Measurements from ENCODE around the gene MYO7A.

Gene MYO7A

GRCh38 chr11:77165066-77165465, 37.0 kb downstream of the MYO7A start:
- DNase-seq (ENCODE audit: low read depth, low spot score), result no peak

- no peak for DNase-seq (ENCODE audit: low read depth, low spot score)
Measured at GRCh38 chr11:77166021-77166420, 38.0 kb downstream of the MYO7A start.

GRCh38 chr11:77167111-77167626, 39.1 kb downstream of the MYO7A start:
- DNase-seq (ENCODE audit: low read depth, low spot score), result no peak

GRCh38 chr11:77167791-77168190, 39.7 kb downstream of the MYO7A start:
- no peak for DNase-seq (ENCODE audit: low read depth, low spot score)

GRCh38 chr11:77170107-77170506, 42.1 kb downstream of the MYO7A start:
- DNase-seq (ENCODE audit: low read depth, low spot score), result no peak

- no peak for DNase-seq (ENCODE audit: low read depth, low spot score)
Measured at GRCh38 chr11:77171254-77171653, 43.2 kb downstream of the MYO7A start.

GRCh38 chr11:77171885-77172665, 44.0 kb downstream of the MYO7A start:
- no peak for DNase-seq (ENCODE audit: low read depth, low spot score)

- no peak for DNase-seq (ENCODE audit: low read depth, low spot score)
Measured at GRCh38 chr11:77172666-77172982, 44.6 kb downstream of the MYO7A start.

GRCh38 chr11:77173494-77173893, 45.4 kb downstream of the MYO7A start:
- no peak for DNase-seq (ENCODE audit: low read depth, low spot score)

GRCh38 chr11:77174559-77174958, 46.5 kb downstream of the MYO7A start:
- DNase-seq (ENCODE audit: low read depth, low spot score), result no peak

- DNase-seq (ENCODE audit: low read depth, low spot score), result no peak
Measured at GRCh38 chr11:77175021-77175842, 47.2 kb downstream of the MYO7A start.

GRCh38 chr11:77175869-77176539, 48.0 kb downstream of the MYO7A start:
- no peak for DNase-seq (ENCODE audit: low read depth, low spot score)

GRCh38 chr11:77176996-77177395, 49.0 kb downstream of the MYO7A start:
- DNase-seq (ENCODE audit: low read depth, low spot score), result no peak

- no peak for DNase-seq (ENCODE audit: low read depth, low spot score)
Measured at GRCh38 chr11:77178150-77178549, 50.1 kb downstream of the MYO7A start.

- DNase-seq (ENCODE audit: low read depth, low spot score), result no peak
Measured at GRCh38 chr11:77179048-77179447, 51.0 kb downstream of the MYO7A start.

- DNase-seq (ENCODE audit: low read depth, low spot score), result no peak
Measured at GRCh38 chr11:77179681-77180080, 51.6 kb downstream of the MYO7A start.

GRCh38 chr11:77180346-77180745, 52.3 kb downstream of the MYO7A start:
- no peak for DNase-seq (ENCODE audit: low read depth, low spot score)

- no peak for DNase-seq (ENCODE audit: low read depth, low spot score)
Measured at GRCh38 chr11:77181226-77181625, 53.2 kb downstream of the MYO7A start.

- DNase-seq (ENCODE audit: low read depth, low spot score), result no peak
Measured at GRCh38 chr11:77181799-77182541, 53.9 kb downstream of the MYO7A start.

- DNase-seq (ENCODE audit: low read depth, low spot score), result no peak
Measured at GRCh38 chr11:77182542-77183430, 54.7 kb downstream of the MYO7A start.
